HL-60/S4 treated with phorbol 12-myristate 13-acetate at 8.2 ng/mL for 4 days and 3 days (cell line): ENCODE results near the gene DNAJC28.

Source experiments
- in situ Hi-C: fragments of 300-500 bp; cut with MboI; formaldehyde crosslinking; loops from 2 replicates; pipeline ENCODE4 v1.15.0; 2022; ENCODE audit warnings: low sequenced_read_pairs

Gene DNAJC28

GRCh38 chr21:33441489-33442477 is 49.7 kb downstream of the DNAJC28 start:
- in situ Hi-C loops: no loop called here
